NCI-H1417 (cell line): ENCODE data around the gene HOXA11.

ENCODE experiments used
- DNase-seq, 3 experiments: peaks; one replicate each; lab custom pipeline; 2025; lab: John Stamatoyannopoulos, UW

HOXA11 gene

DNA sequence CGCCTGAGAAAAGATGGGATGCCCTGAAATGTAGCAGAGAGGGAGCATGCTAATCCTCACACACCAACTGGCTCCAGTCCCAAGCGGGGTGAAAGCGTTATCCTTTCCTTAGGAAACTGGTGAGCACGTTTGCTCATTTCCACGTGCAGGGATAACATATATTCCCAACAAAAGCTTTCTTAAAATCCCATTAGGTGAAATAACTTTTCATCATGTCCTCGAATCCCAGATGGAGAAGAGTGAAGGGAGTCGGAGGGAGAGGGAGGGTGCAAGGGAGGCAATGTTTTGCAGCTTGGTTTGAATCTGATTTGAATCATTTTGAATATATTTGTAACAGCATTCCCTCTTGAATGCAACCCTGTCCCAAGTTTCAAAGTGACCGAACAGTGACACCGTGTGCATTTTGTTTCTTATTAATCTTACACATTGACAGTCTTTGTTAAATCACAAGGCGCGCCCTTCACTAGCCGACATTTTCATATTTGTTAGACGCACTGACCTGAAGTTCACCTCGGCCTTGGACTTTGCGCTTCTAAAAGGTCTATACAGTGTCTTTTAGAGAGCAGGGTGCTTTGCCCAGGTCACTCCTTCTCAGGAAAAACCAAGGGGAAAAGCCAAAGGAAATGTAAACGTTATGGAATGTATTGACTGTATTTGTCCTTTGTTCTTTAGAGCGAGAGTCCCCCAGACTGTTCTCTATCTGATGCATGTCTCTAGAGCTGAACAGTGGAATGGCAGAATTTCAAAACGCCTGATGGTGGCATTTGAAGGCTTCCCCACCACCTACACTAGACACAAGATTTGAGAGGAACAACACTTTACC, 51.4 kb downstream of the HOXA11 start:
- peak in 1 of 3 experiments; percentile 34 for DNase-seq

DNA sequence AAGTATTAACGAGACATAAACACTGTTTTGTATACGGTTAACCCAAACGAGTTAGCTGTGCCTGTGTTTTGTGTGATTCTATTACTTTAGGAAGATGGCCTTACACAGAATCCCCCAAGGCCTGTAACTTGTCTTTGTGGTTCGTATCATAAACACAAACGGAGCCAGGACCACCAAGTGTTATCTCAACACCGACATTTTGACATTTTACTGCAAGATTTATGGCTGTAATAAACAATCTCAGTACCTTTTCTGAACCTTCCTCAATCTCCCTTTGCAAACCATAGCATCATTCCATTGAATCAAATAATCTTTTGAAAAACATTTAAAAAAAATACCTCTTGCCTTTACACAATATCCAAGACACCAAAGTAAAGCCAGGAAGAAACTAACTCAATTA, 52.1 kb downstream of the HOXA11 start:
- peak in 1 of 3 experiments; percentile 24 for DNase-seq

DNA sequence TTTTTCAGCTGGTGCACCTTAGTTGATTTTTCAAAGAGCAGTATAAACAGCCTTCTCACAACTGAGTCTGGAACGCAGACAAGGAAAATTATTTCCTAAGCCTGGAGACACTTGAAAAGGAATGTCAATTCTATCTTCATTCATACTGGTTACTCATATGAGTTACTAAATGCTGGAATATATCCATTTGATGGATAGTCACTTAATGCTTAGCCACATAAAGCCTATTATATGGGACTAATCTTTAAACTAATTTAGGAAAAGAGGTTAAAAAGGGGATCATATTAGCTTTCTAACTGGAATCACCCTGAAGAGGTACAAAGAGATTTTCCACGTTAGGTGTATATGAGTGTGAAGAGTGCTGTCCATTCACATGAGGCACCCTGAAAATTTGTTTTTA, 52.8 kb downstream of the HOXA11 start:
- peak in 1 of 3 experiments; percentile 36 for DNase-seq

DNA sequence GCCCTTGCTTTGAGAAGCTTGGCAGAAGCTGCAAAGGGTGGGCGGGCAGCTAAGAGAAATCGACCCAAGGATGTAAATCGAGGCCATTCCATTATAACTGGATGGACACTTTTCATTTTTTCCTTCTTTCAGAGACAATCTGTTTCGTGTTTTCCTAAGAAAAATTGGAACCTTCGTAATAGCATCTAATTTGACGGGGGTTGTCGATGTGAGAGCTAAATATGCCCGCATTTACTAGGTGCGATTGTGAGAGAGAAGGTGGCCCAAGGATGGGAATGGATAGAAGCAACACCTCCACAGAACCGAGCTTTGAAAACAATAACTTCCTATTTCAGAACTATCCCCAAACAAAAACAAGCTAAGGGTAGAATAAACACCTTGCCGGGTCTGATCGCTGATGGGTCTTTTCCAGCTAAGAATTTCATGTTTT, 53.6 kb downstream of the HOXA11 start:
- DNase-seq = no peak
